Astrocyte of the cerebellum (primary cell): ENCODE data around the gene SGPP2.

Experiments used
- DNase-seq: peaks from one replicate; pipeline ENCODE4 v3.0.0-alpha.2; 2011; ENCODE audit warnings: low read depth
- H3K4me3 ChIP-seq: 2 replicates; pipeline ENCODE4 v1.5.1; 2011; ENCODE audit warnings: mild to moderate bottlenecking, low read depth, low read length, moderate library complexity
- in situ Hi-C: cut with HindIII; loops from 2 replicates; pipeline ENCODE4 v1.10.0; 2017; ENCODE audit warnings: low sequenced_read_pairs
- TF ChIP-seq, protein P1 (sequence below): IDR thresholded peaks from 2 replicates; pipeline ENCODE4 v1.5.1; 2012; ENCODE audit warnings: low read length, low read depth, moderate library complexity, mild to moderate bottlenecking; ENCODE audit errors: missing control alignments

SGPP2 gene

DNA sequence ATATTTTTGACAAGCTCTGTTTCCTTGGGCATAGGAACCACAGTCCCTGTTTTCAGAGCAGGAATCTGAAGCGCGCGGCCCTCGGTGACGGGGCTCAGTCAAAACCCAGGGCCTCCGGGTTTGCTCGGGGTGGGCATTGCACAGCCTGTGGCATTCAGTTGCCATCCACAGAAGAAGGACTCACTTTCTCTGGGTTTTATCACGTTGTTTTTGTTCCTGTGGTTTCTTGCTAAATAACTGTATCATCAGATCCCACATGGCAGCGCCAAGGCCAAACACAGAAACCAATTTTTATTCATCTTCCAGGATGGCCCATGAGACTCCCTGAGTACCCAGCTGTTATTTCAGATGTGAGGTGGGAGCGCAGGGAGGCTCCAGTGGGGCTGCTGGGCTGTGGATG lies 35.6 kb downstream of the SGPP2 start:
- no peak overlapping the region for H3K4me3 ChIP-seq
- in situ Hi-C loops = no loop called here
- TF ChIP-seq, protein P1, sequence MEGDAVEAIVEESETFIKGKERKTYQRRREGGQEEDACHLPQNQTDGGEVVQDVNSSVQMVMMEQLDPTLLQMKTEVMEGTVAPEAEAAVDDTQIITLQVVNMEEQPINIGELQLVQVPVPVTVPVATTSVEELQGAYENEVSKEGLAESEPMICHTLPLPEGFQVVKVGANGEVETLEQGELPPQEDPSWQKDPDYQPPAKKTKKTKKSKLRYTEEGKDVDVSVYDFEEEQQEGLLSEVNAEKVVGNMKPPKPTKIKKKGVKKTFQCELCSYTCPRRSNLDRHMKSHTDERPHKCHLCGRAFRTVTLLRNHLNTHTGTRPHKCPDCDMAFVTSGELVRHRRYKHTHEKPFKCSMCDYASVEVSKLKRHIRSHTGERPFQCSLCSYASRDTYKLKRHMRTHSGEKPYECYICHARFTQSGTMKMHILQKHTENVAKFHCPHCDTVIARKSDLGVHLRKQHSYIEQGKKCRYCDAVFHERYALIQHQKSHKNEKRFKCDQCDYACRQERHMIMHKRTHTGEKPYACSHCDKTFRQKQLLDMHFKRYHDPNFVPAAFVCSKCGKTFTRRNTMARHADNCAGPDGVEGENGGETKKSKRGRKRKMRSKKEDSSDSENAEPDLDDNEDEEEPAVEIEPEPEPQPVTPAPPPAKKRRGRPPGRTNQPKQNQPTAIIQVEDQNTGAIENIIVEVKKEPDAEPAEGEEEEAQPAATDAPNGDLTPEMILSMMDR = no peak
- no peak for DNase-seq

DNA sequence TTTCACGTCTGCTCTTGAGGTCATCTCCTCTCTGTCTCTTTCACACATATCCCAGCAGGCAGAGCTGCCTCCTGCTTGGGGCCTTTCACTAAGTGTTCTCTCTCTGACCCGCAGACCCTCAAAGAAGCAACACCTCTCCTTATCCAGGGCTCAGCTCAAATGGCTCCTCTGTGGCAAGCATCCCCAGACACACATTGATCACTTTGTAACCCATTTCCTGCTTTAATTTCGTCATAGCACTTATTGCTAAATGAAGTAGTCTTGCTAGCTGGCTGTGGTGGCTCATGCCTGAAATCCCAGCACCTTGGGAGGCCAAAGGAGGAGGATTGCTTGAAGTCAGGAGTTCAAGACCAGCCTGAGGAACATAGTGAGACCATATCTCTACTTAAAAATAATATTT lies 41.4 kb downstream of the SGPP2 start:
- TF ChIP-seq, protein P1 = no peak
- DNase-seq = no peak
- in situ Hi-C loops = no loop called here
- no peak overlapping the region for H3K4me3 ChIP-seq

DNA sequence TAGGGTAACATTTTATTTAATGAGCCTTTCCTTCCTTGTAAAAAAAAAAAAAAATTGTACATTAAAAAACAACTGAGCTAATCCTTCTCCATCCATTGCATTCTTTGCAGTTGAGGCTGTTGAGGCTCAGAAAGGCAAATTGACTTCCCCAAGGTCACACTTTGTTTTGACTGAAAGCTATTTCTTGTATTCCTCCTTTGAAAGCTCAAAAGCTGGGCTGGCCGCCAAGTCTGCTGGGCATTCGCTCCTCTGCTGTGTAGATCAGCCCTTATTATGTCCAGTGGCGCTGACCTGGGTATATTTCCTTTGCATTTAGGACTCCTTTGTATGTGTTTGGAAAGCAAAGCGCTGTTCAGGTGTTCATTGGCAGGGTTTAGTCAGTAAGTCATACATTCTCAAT lies 44.0 kb downstream of the SGPP2 start:
- no peak overlapping the region for H3K4me3 ChIP-seq
- in situ Hi-C loops = no loop called here
- no peak for DNase-seq
- TF ChIP-seq, protein P1 = no peak

DNA sequence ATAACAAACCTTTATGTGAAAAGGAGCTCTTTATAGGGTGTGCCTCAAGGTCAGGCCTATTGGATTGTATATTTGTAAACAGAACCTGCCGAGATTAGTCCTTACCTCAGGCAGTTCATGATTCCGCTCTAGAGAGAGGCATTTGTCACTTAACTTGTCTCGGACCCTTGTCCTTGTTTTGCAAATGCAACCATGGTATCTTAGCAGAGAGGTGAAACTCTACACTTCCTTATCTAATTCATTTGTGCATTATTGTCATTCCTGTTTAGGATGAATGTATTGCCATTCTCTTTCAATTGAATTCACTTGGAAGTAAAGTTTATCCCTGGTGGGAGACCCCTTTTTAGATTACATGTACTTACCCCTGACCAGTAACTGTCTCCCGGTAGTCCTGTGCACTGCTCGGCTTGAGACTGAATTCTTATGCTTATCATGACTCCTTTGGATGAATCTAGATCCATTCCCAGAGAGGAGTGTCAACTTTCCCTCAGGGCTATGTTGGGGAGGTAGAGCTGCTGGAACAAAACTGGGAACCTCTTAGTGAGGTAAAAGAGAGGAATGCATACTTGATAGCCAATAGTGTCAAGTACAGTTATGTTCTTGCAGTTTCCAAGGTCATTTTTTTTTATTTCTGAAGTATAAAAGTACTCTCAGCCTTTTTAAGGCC lies 46.6 kb downstream of the SGPP2 start:
- DNase-seq = no peak
- in situ Hi-C loops = no loop called here
- TF ChIP-seq, protein P1 = no peak
- no peak overlapping the region for H3K4me3 ChIP-seq

DNA sequence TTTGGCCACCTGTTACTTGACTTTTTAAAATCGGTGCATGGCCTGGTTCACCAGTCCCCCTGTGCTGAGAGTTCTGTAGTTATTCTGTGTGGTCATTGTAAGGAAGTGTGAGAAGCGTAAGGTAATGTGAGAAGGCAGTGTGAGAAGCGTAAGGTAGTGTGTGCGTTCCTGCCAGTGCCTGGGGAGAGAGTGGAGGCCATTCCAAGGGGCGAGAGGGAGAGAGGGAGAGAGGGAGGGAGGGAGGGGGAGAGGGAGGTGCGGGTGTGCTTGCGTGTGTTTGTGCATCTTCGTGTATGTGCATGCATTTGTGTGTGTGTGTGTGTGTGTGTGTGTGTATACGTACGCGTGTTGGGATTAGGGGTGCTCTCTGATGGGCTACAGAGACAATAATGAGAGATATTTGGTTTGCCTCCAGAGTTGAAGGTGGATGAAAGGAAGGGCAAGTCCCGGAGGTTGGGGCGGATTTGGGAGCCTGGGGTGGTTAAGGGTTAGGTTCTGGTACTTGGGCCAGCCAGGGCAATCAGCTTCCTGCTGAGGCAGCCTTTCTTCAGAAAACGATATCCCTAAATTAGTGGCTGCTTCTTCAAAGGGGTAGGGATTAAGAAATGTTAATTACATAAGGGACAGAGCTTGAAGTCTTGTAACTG lies 53.7 kb downstream of the SGPP2 start:
- DNase-seq = no peak
- in situ Hi-C loops = no loop called here
- TF ChIP-seq, protein P1 = no peak
- H3K4me3 ChIP-seq = no peak overlapping the region

DNA sequence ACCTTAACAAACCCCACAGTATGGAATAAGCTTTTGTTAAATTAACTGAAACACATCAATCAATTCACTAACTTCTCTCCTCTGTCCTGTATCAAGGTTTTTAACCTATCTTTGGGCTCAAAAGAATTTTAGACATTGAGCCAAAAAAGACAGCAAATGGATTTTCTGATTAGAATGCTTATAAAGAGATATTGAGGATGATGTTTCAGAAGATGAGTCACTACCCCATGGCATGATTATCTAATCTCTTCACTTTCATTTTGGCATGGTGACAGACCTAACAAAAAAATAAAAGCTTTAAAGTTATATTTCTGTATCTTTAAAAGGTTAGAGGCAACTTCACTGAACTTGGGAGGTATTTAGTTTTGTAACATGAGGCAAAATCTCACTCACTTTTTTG lies 55.5 kb downstream of the SGPP2 start:
- TF ChIP-seq, protein P1 = no peak
- in situ Hi-C loops = no loop called here
- no peak overlapping the region for H3K4me3 ChIP-seq
- no peak for DNase-seq
